Natural killer cell treated with Interleukin-12 subunit alpha and Interleukin-12 subunit beta and Interleukin-15 and Interleukin-18, amount 100 ng/mL, for 72 hours (primary cell): ENCODE results near the gene PLCL2. TPM values are rescaled to one million over a fixed set of nuclear protein-coding genes. Genes with fewer than 3 reads are reported as not detected.
A peak's percentile ranks its signal among the peaks of the same experiment; 100 is the strongest.

ENCODE experiments used
- ATAC-seq, 2 donors: fragments of 150-1000 bp; cut with Tn5 transposase in 1 of 2; sonication (Bioruptor Pico), chemical (Tn5 transposase) in 1 of 2; 2 replicates each; pipeline ENCODE4 v1.10.0; 2021
- DNase-seq: peaks from one replicate; pipeline ENCODE4 v3.0.0; 2022; ENCODE audit warnings: low spot score
- H3K27ac Mint-ChIP-seq, 2 donors: 1 replicate in 1 of 2; 2 replicates in 1 of 2; pipeline ENCODE4 v1.8.0; 2022; ENCODE audit warnings: mixed read lengths in 2 of 2, mild to moderate bottlenecking in 1 of 2, moderate library complexity in 1 of 2
- H3K27me3 Mint-ChIP-seq, 2 donors: 1 replicate in 1 of 2; 2 replicates in 1 of 2; pipeline ENCODE4 v1.8.0; 2022; ENCODE audit warnings: mixed read lengths in 2 of 2
- H3K36me3 Mint-ChIP-seq: one replicate; pipeline ENCODE4 v1.8.0; 2022; ENCODE audit warnings: mixed read lengths
- H3K4me1 Mint-ChIP-seq, 2 donors: 1 replicate in 1 of 2; 2 replicates in 1 of 2; pipeline ENCODE4 v1.8.0; 2022; ENCODE audit warnings: low read depth in 2 of 2, mixed read lengths in 2 of 2, mild to moderate bottlenecking in 1 of 2
- H3K4me3 Mint-ChIP-seq: one replicate; pipeline ENCODE4 v1.8.0; 2022; ENCODE audit warnings: mixed read lengths
- H3K9me3 Mint-ChIP-seq: 2 replicates; pipeline ENCODE4 v1.8.0; 2022; ENCODE audit warnings: mixed read lengths
- total RNA-seq, 2 donors: library from RNA; stranded (reverse); gene quantifications; one replicate each; pipeline ENCODE4 v1.2.3, GENCODE V29; 2022

PLCL2 gene
- total RNA-seq, 2 donors from 2014 or later: 12.5 to 17.2 TPM

- Mint-ChIP-seq H3K9me3 (peaks cover 6% of the 10 kb centered on the region), H3K4me3 (peak overlapping the region; percentile 70), H3K27ac (peak overlapping the region; percentile 39 to 66), H3K27me3 (no peaks in the 10 kb centered on the region), H3K36me3 (peaks cover 37% of the 10 kb centered on the region), H3K4me1 (peaks cover 37 to 45% of the 10 kb centered on the region in 2 donors)
- ATAC-seq: peak in 1 of 2 donors; percentile 35
- DNase-seq: no peak
Measured at GRCh38 chr3:17054982-17055343, 170.2 kb downstream of the PLCL2 start.

DNA sequence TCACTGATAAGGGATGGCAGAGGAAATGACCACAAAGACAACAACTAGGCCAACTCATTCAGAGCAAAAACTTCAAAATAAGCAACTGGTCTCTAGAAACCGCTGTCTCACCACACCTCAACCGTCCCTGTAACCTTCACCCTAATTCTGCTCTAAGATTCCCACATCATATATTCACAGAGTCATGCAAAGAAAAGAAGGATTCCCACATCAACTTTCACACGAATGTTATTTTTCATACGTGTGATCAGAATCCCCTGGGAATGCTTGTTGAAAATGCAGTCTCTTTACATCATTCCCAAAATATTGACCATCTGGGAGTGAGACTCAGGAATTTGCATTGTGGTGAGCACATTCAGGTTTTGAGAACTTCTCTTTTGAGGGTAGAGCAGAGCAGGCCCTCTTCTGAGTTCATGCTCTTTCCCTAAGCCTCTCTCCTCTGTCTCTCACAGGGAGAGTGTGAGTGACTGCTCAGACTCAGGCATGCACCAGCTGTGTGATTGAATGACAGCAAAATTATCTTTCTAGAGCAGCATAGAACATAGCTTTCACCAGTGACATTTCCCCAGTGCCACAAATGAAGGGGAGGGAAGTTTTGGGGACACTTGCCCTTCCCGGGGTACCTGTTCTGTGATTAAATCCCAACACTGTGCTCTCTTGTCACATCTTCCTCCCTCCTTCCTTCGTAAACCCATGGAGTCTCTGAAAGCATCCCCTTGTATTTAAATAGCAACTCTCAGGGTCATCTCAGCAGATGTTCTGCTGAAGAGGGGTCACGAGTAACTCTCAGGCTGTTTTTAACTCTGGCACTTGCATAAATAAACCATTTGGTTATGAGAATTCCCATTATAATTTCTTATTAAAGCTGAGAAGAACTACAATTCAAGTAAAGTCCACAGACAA lies 170.9 kb downstream of the PLCL2 start:
- H3K27ac Mint-ChIP-seq: peak overlapping the region; percentile 39 to 66
- DNase-seq (no peak), ATAC-seq (peak; percentile 61 to 86)
- H3K27me3 Mint-ChIP-seq: no peaks in the 10 kb centered on the region
- H3K9me3 Mint-ChIP-seq: peaks cover 6% of the 10 kb centered on the region
- peaks cover 37 to 45% of the 10 kb centered on the region in 2 donors for H3K4me1 Mint-ChIP-seq
- H3K4me3 Mint-ChIP-seq: peak overlapping the region; percentile 70
- H3K36me3 Mint-ChIP-seq: peaks cover 30% of the 10 kb centered on the region

DNA sequence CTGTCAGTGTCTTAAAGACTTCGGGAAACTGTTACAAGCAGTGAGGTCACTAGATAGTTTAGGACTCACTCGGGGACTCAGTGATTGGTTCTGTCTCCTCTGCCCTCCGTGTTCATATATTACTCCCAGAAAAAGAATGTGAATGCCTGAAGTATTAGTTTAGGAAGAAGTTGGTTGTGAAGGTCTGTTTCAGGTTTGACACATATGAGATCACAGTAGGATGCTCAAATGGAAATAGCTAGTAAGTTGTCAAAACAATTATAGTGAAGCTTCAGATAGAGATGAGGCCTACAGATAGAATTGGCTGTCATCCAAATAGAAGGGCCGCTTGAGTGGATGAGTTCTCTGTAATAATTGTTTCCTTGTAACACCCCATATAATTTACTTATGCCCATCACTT lies 172.6 kb downstream of the PLCL2 start:
- Mint-ChIP-seq H3K4me3 (no peak overlapping the region), H3K27me3 (no peaks in the 10 kb centered on the region), H3K27ac (no peak overlapping the region), H3K9me3 (peaks cover 6% of the 10 kb centered on the region), H3K36me3 (peaks cover 21% of the 10 kb centered on the region), H3K4me1 (peaks cover 40 to 45% of the 10 kb centered on the region in 2 donors)
- ATAC-seq (no peak), DNase-seq (no peak)

DNA sequence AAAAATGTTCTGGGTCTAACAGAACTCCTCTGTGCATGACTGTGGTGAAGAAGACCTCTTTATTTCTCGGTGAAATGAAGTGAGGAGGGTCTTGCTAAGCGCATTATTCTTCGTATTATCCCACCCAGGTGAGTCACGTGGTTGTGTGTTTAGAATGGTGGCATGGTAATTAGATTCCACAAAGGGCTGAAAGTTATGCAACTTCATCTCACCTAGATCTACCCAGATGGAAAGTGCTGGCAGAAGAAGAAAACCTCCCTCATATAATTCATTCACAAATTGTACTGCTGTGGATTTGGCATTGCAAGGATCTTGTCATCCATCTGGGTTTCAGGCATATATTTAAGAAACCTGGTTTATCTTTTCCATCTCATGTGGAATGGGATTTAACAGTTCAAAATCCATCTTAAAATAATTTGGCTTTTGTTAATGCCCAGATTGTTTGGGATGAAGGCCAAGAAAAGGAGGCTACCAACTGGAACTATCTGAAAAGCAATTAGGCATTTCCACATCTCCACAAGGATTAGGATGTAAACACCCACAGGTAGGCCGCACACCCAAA lies 175.3 kb downstream of the PLCL2 start:
- ATAC-seq: no peak
- peaks cover 35 to 41% of the 10 kb centered on the region in 2 donors for H3K4me1 Mint-ChIP-seq
- H3K27me3 Mint-ChIP-seq: no peaks in the 10 kb centered on the region

DNA sequence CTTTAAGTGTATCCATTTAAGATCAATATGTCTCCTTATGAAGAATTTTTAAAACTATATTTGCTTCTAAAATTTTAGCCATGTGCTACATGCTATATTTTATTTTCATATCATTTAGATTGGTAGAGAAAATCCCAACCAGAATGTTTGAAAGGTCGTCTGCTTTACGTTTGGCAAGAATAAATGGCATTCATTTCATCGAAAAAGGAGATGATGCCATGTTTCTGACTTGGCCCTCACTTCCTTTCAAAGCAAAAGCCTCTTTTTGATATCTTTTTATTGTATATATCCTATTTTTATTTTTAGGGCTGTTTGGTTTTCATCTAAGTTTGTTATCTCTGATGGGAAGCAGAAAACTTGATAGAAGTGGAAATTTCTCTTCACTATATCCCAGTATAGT lies 176.2 kb downstream of the PLCL2 start:
- Mint-ChIP-seq H3K27me3 (no peaks in the 10 kb centered on the region), H3K9me3 (peaks cover 3% of the 10 kb centered on the region), H3K36me3 (peaks cover 9% of the 10 kb centered on the region), H3K4me1 (peaks cover 30 to 37% of the 10 kb centered on the region in 2 donors), H3K27ac (no peak overlapping the region), H3K4me3 (no peak overlapping the region)
- no peak for ATAC-seq
- DNase-seq: no peak

More for the DNA sequence above, 175.3 kb downstream of the PLCL2 start:
- DNase-seq: no peak
- Mint-ChIP-seq H3K9me3 (peaks cover 3% of the 10 kb centered on the region), H3K27ac (no peak overlapping the region), H3K4me3 (no peak overlapping the region), H3K36me3 (peaks cover 9% of the 10 kb centered on the region)

- Mint-ChIP-seq H3K36me3 (peaks cover 11% of the 10 kb centered on the region), H3K4me3 (no peak overlapping the region), H3K9me3 (peaks cover 3% of the 10 kb centered on the region), H3K4me1 (peaks cover 30 to 35% of the 10 kb centered on the region in 2 donors), H3K27me3 (no peaks in the 10 kb centered on the region), H3K27ac (peak overlapping the region in 1 of 2 donors; percentile 78)
- ATAC-seq: no peak
- DNase-seq: no peak
Measured at GRCh38 chr3:17062736-17063135, 178.0 kb downstream of the PLCL2 start.

DNA sequence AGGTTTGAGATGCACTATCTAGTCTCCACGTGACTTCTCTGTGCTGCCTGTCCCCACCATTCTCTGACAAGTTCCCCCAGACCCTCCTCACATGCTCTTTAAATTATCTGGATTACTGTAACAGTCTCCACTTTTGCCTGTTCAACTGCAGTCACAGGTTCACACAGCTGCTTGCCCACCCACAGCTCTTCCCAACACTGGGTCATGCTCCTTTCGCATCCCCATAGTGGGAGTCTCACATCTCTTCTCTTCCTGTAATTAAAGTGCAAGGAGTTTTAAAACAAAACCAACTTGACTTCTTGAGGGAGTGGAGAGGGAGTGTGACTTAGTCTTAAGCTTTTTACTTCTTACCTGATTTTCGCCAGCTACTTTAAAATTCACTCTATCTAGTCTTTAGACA lies 178.8 kb downstream of the PLCL2 start:
- Mint-ChIP-seq H3K9me3 (peaks cover 3% of the 10 kb centered on the region), H3K27ac (peak overlapping the region; percentile 40 to 78), H3K27me3 (no peaks in the 10 kb centered on the region), H3K36me3 (peaks cover 15% of the 10 kb centered on the region), H3K4me3 (no peak overlapping the region), H3K4me1 (peaks cover 22 to 35% of the 10 kb centered on the region in 2 donors)
- ATAC-seq (no peak), DNase-seq (no peak)

DNA sequence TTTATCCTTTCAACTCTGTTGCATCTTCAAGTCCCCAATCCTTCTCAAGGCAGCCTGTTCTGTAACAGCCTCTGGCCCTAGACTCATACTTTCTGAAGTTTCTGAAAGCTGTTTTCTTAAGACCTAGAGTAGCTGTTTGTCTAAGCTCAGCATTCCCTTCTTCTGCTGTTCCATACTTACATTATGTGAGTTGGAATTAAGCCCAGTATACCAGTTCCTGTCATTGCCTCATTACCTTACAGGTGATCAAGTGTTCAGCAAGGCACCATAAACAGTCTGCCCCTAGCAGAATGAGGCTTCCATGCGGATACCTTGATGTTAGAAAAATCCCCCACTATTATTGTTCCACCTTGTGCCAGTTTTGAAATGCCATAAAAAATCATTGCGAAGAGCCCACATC lies 180.6 kb downstream of the PLCL2 start:
- ATAC-seq (no peak), DNase-seq (no peak)
- Mint-ChIP-seq H3K4me3 (no peak overlapping the region), H3K36me3 (peaks cover 26% of the 10 kb centered on the region), H3K27me3 (no peaks in the 10 kb centered on the region), H3K9me3 (peaks cover 3% of the 10 kb centered on the region), H3K27ac (peak overlapping the region in 1 of 2 donors; percentile 23), H3K4me1 (peaks cover 29 to 39% of the 10 kb centered on the region in 2 donors)

- DNase-seq (no peak), ATAC-seq (no peak)
- Mint-ChIP-seq H3K36me3 (peaks cover 30% of the 10 kb centered on the region), H3K9me3 (peaks cover 3% of the 10 kb centered on the region), H3K4me3 (no peak overlapping the region), H3K27me3 (no peaks in the 10 kb centered on the region), H3K4me1 (peaks cover 33 to 42% of the 10 kb centered on the region in 2 donors), H3K27ac (peak overlapping the region in 1 of 2 donors; percentile 23)
Measured at GRCh38 chr3:17065881-17066280, 181.1 kb downstream of the PLCL2 start.

GRCh38 chr3:17069754-17070153 lies 185.0 kb downstream of the PLCL2 start:
- Mint-ChIP-seq H3K27ac (peak overlapping the region; percentile 13 to 65), H3K36me3 (peaks cover 20% of the 10 kb centered on the region), H3K27me3 (no peaks in the 10 kb centered on the region), H3K4me1 (peaks cover 38 to 39% of the 10 kb centered on the region in 2 donors), H3K4me3 (no peak overlapping the region), H3K9me3 (no peaks in the 10 kb centered on the region)
- ATAC-seq: no peak
- DNase-seq: no peak

DNA sequence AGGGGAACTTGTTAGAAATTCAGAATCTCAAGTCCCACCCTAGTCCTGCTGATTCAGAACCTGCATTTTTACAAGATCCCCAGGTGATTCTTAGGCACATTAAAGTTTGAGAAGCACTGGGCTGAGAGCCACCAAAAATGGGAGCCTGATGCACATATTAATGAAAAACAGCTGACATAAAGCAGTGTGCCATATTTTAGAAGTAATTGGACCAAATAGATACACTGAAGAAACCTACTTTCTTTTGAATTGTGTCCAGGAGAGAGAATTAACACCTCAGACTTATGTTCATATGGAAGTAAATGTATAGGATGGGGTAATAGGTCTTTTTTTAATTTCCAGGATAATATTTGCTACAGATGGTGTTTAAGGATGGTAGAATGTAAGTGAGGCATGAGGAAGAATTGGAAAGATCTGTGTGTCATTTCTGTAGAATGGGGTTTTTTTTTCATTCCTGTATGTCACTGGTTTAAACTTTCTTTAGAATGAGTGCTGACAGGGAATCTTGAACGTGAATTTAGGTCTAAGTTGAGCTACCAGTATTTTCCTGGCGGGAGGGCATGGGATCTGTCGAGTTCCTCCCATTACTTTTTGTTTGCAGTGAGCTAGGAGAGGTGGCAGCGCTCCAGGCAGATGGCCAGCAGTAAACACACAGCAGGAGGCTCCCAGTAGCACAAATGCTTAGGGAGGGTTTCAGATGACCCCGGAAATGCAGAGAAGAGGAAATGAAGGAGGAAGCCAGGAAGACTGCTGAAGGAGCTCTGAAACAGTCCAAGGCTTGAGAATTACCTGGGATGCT lies 185.6 kb downstream of the PLCL2 start:
- DNase-seq (no peak), ATAC-seq (no peak)
- no peaks in the 10 kb centered on the region for H3K9me3 Mint-ChIP-seq
- H3K4me3 Mint-ChIP-seq: no peak overlapping the region
- no peaks in the 10 kb centered on the region for H3K27me3 Mint-ChIP-seq
- H3K4me1 Mint-ChIP-seq: peaks cover 43 to 44% of the 10 kb centered on the region in 2 donors
- H3K36me3 Mint-ChIP-seq: peaks cover 20% of the 10 kb centered on the region
- peak overlapping the region; percentile 13 to 65 for H3K27ac Mint-ChIP-seq

DNA sequence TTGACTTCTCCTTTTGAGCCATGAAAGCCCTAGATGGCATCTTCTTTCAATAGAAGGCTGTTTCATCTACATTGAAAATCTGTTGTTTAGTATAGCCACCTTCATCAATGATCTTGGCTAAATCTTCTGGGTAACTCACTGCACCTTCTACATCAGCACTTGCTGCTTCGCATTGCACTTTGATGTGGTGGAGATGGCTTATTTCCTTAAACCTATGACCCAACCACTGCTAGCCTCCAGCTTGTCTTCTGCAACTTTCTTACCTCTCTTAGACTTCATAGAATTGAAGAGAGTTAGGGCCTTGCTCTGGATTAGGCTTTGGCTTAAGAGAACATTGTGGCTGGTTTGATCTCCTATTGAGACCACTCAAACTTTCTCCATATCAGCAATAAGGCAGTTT lies 189.8 kb downstream of the PLCL2 start:
- peak overlapping the region; percentile 40 for H3K4me3 Mint-ChIP-seq
- no peaks in the 10 kb centered on the region for H3K27me3 Mint-ChIP-seq
- DNase-seq (no peak), ATAC-seq (no peak)
- H3K9me3 Mint-ChIP-seq: no peaks in the 10 kb centered on the region
- H3K27ac Mint-ChIP-seq: peak overlapping the region; percentile 52 to 84
- peaks cover 24% of the 10 kb centered on the region for H3K36me3 Mint-ChIP-seq
- H3K4me1 Mint-ChIP-seq: peaks cover 50 to 56% of the 10 kb centered on the region in 2 donors

DNA sequence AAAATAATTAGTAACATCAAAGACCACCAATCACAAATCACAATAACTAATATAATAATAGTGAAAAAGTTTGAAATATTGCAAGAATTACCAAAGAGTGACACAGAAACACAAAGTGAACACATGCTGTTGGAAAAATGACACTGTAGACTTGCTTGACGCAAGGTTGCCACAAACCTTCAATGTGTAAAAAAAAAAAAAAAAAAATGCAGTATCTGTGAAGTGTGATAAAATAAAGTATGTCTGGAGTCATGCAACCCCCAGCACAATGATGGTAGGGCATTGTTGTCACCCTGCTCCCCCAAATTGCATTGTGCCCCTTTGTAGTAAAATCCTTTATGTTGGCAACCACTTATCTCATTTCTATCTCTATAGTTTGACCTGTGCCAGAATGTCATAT lies 190.6 kb downstream of the PLCL2 start:
- DNase-seq: no peak
- Mint-ChIP-seq H3K4me3 (peak overlapping the region; percentile 46), H3K27ac (peak overlapping the region; percentile 52 to 84), H3K4me1 (peaks cover 52 to 53% of the 10 kb centered on the region in 2 donors), H3K36me3 (peaks cover 21% of the 10 kb centered on the region), H3K27me3 (no peaks in the 10 kb centered on the region), H3K9me3 (no peaks in the 10 kb centered on the region)
- ATAC-seq: peak; percentile 62 to 81
